HG03342 (cell line): ENCODE results near the gene LDLRAD4.

Source experiments
- ATAC-seq: cut with Tn5 transposase; IDR thresholded peaks from one replicate; pipeline ENCODE4 v1.9.1; 2021; ENCODE audit warnings: mild to moderate bottlenecking, moderate library complexity; ENCODE audit not compliant: unreplicated experiment

LDLRAD4 gene

GRCh38 chr18:13556502-13556901, 337.9 kb downstream of the LDLRAD4 start:
- no peak for ATAC-seq

GRCh38 chr18:13558124-13558523, 339.6 kb downstream of the LDLRAD4 start:
- peak; percentile 50 for ATAC-seq

GRCh38 chr18:13558790-13559189, 340.2 kb downstream of the LDLRAD4 start:
- ATAC-seq: no peak

- no peak for ATAC-seq
These were observed 341.2 kb downstream of the LDLRAD4 start for GRCh38 chr18:13559754-13560153.

GRCh38 chr18:13560306-13560705, 341.7 kb downstream of the LDLRAD4 start:
- no peak for ATAC-seq

GRCh38 chr18:13562494-13563029, 344.0 kb downstream of the LDLRAD4 start:
- peak; percentile 50 for ATAC-seq

- no peak for ATAC-seq
These were observed 344.8 kb downstream of the LDLRAD4 start for GRCh38 chr18:13563390-13563805.

- no peak for ATAC-seq
These were observed 346.0 kb downstream of the LDLRAD4 start for GRCh38 chr18:13564579-13564978.

- ATAC-seq: no peak
These were observed 346.7 kb downstream of the LDLRAD4 start for GRCh38 chr18:13565228-13565627.

GRCh38 chr18:13566941-13567746, 348.6 kb downstream of the LDLRAD4 start:
- ATAC-seq: peak; percentile 47

GRCh38 chr18:13568443-13569392, 350.2 kb downstream of the LDLRAD4 start:
- peak; percentile 44 for ATAC-seq

GRCh38 chr18:13570216-13570615, 351.7 kb downstream of the LDLRAD4 start:
- no peak for ATAC-seq

- no peak for ATAC-seq
These were observed 352.4 kb downstream of the LDLRAD4 start for GRCh38 chr18:13570856-13571495.

- no peak for ATAC-seq
These were observed 353.6 kb downstream of the LDLRAD4 start for GRCh38 chr18:13572148-13572547.

- no peak for ATAC-seq
These were observed 354.2 kb downstream of the LDLRAD4 start for GRCh38 chr18:13572721-13573120.

GRCh38 chr18:13573750-13574149, 355.2 kb downstream of the LDLRAD4 start:
- no peak for ATAC-seq

GRCh38 chr18:13574355-13574754, 355.8 kb downstream of the LDLRAD4 start:
- ATAC-seq: no peak

- ATAC-seq: no peak
These were observed 356.2 kb downstream of the LDLRAD4 start for GRCh38 chr18:13574761-13575160.

GRCh38 chr18:13576598-13576997, 358.0 kb downstream of the LDLRAD4 start:
- peak; percentile 25 for ATAC-seq

GRCh38 chr18:13577091-13577697, 358.6 kb downstream of the LDLRAD4 start:
- peak; percentile 88 for ATAC-seq
